Endothelial cell (in vitro differentiated cells): Measurements from ENCODE around the gene CHRNA7. TPM values are rescaled to one million over a fixed set of nuclear protein-coding genes. Genes with fewer than 3 reads are reported as not detected.
A peak's percentile ranks its signal among the peaks of the same experiment; 100 is the strongest.

ENCODE experiments used
- DNase-seq: peaks from one replicate; pipeline ENCODE4 v3.0.0; 2021; ENCODE audit warnings: low spot score
- H3K27ac Mint-ChIP-seq: one replicate; pipeline ENCODE4 v1.8.0; 2021; ENCODE audit warnings: mixed read lengths, inconsistent platforms; ENCODE audit not compliant: unreplicated experiment
- H3K27me3 Mint-ChIP-seq: one replicate; pipeline ENCODE4 v1.8.0; 2021; ENCODE audit warnings: mild to moderate bottlenecking, moderate library complexity, mixed read lengths, inconsistent platforms; ENCODE audit not compliant: unreplicated experiment
- H3K36me3 Mint-ChIP-seq: one replicate; pipeline ENCODE4 v1.8.0; 2021; ENCODE audit warnings: mild to moderate bottlenecking, low read depth, mixed read lengths, inconsistent platforms; ENCODE audit not compliant: unreplicated experiment
- H3K4me1 Mint-ChIP-seq: one replicate; pipeline ENCODE4 v1.8.0; 2021; ENCODE audit warnings: mild to moderate bottlenecking, mixed read lengths, inconsistent platforms; ENCODE audit not compliant: unreplicated experiment
- H3K4me3 Mint-ChIP-seq: one replicate; pipeline ENCODE4 v1.8.0; 2021; ENCODE audit warnings: mild to moderate bottlenecking, mixed read lengths, inconsistent platforms; ENCODE audit not compliant: unreplicated experiment
- H3K9me3 Mint-ChIP-seq: one replicate; pipeline ENCODE4 v1.8.0; 2021; ENCODE audit warnings: mixed read lengths, inconsistent platforms; ENCODE audit not compliant: unreplicated experiment
- CTCF ChIP-seq: fragments of 200-600 bp; sonication (generic); IDR thresholded peaks from one replicate; pipeline ENCODE4 v1.5.0; 2021; ENCODE audit warnings: antibody characterized with exemption; ENCODE audit not compliant: unreplicated experiment
- total RNA-seq: library from RNA; stranded (reverse); fragmentation: NEBNext Ultra II Directional; extraction: Animal tissue kit (Norgen Biotek cat#: 25700); gene quantifications from one replicate; pipeline ENCODE4 v1.2.1, GENCODE V29; 2021; ENCODE audit not compliant: unreplicated experiment

Gene CHRNA7
- total RNA-seq, 1 donor from 2014 or later: 2.3 TPM

DNA sequence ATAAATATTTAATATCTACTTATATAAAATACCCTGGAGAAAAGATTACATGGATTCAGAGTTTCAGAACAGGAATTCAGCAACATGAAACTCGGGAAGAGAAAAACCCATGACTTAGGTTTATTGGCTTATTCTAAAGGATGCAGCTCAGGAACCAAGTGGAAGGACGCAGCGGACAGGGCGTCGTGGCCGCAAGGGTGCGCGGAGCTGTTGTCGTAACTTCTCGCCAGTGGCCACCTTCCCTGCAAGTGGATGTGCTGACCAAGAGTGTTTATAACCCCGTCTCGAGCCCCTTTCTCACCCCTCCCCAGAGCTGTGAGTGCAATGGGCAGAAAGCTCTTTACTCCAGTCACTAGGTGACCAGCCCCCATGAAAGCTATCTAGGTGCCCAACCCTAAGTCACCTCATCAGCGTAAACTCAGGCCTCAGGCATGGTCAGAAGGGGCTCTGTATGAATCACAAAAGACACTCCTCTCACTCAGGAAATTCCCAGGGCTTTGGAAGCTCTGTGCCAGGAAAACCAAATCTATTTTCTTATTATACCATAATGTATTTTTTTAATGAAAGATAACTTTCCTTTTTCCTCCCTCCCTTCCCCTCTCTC lies 77.3 kb downstream of the CHRNA7 start:
- Mint-ChIP-seq H3K27me3 (no peaks in the 10 kb centered on the region), H3K27ac (no peak overlapping the region), H3K4me1 (peaks cover 30% of the 10 kb centered on the region), H3K4me3 (no peak overlapping the region), H3K36me3 (no peaks in the 10 kb centered on the region), H3K9me3 (no peaks in the 10 kb centered on the region)
- TF ChIP-seq CTCF: no peak
- no peak for DNase-seq

DNA sequence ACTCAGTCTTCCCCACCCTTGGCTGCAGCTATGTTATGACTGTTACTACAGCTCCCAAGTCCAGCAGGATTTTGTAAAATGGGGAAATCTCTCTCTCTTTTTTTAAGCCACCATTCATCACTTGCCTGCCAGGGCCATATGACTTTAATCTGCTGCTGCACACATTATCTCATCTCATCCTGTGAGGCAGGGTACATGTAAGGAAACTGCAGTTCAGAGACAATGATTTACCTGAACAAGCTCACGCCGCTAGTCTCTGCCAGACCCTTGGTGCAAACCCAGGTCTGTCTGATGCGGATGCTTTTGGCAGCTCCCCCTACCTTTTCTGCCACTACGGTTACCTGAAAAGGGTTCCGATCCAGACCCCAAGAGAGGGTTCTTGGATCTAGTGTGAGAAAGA lies 78.3 kb downstream of the CHRNA7 start:
- Mint-ChIP-seq H3K9me3 (no peaks in the 10 kb centered on the region), H3K4me1 (peaks cover 30% of the 10 kb centered on the region), H3K4me3 (no peak overlapping the region), H3K27ac (no peak overlapping the region), H3K36me3 (no peaks in the 10 kb centered on the region), H3K27me3 (no peaks in the 10 kb centered on the region)
- DNase-seq: no peak
- TF ChIP-seq CTCF: no peak

GRCh38 chr15:32112101-32112500 lies 81.8 kb downstream of the CHRNA7 start:
- Mint-ChIP-seq H3K9me3 (no peaks in the 10 kb centered on the region), H3K27me3 (peaks cover 3% of the 10 kb centered on the region), H3K27ac (no peak overlapping the region), H3K4me3 (no peak overlapping the region), H3K4me1 (peaks cover 13% of the 10 kb centered on the region), H3K36me3 (no peaks in the 10 kb centered on the region)
- no peak for DNase-seq
- TF ChIP-seq CTCF: no peak

- no peaks in the 10 kb centered on the region for H3K36me3 Mint-ChIP-seq
- peaks cover 3% of the 10 kb centered on the region for H3K27me3 Mint-ChIP-seq
- no peak overlapping the region for H3K4me3 Mint-ChIP-seq
- H3K4me1 Mint-ChIP-seq: peaks cover 5% of the 10 kb centered on the region
- no peak for DNase-seq
- no peaks in the 10 kb centered on the region for H3K9me3 Mint-ChIP-seq
- H3K27ac Mint-ChIP-seq: no peak overlapping the region
- TF ChIP-seq CTCF: no peak
Observed at GRCh38 chr15:32113224-32113623, 82.9 kb downstream of the CHRNA7 start.

GRCh38 chr15:32117122-32117521 lies 86.8 kb downstream of the CHRNA7 start:
- Mint-ChIP-seq H3K27me3 (peaks cover 5% of the 10 kb centered on the region), H3K27ac (peak overlapping the region; percentile 24), H3K4me3 (no peak overlapping the region), H3K36me3 (no peaks in the 10 kb centered on the region), H3K4me1 (no peaks in the 10 kb centered on the region), H3K9me3 (no peaks in the 10 kb centered on the region)
- no peak for DNase-seq
- no peak for TF ChIP-seq CTCF
